Osteoblast (primary cell): ENCODE measurements around the gene KRTAP10-2. TPM values are rescaled to one million over a fixed set of nuclear protein-coding genes. Genes with fewer than 3 reads are reported as not detected.

ENCODE experiments used
- DNase-seq: peaks from one replicate; pipeline ENCODE4 v3.0.0; 2011; ENCODE audit warnings: low spot score, mixed read lengths; ENCODE audit not compliant: insufficient read length; ENCODE audit errors: missing footprints
- H2AFZ ChIP-seq: 2 replicates; pipeline ENCODE4 v1.6.0; 2011; ENCODE audit warnings: mild to moderate bottlenecking, low read length
- H3K27ac ChIP-seq: 2 replicates; pipeline ENCODE4 v1.5.1; 2011; ENCODE audit warnings: mild to moderate bottlenecking, low read depth, low read length, moderate library complexity
- H3K27me3 ChIP-seq: 2 replicates; pipeline ENCODE4 v1.6.0; 2012; ENCODE audit warnings: mild to moderate bottlenecking, control low read depth, inconsistent platforms, low read length, moderate library complexity; ENCODE audit not compliant: insufficient read depth
- H3K36me3 ChIP-seq: 2 replicates; pipeline ENCODE4 v1.5.1; 2011; ENCODE audit warnings: mild to moderate bottlenecking, low read length, control low read depth, moderate library complexity; ENCODE audit not compliant: insufficient read depth
- H3K4me1 ChIP-seq: 2 replicates; pipeline ENCODE4 v1.5.1; 2011; ENCODE audit warnings: mild to moderate bottlenecking, low read length, control low read depth, moderate library complexity; ENCODE audit not compliant: insufficient read depth
- H3K4me2 ChIP-seq: 2 replicates; pipeline ENCODE4 v1.6.0; 2011; ENCODE audit warnings: mild to moderate bottlenecking, low read length; ENCODE audit not compliant: insufficient read depth
- H3K4me3 ChIP-seq: fragments of 200-600 bp; sonication (generic); 3 replicates; pipeline ENCODE4 v1.5.1; 2012; ENCODE audit warnings: mild to moderate bottlenecking, low read length, inconsistent platforms; ENCODE audit not compliant: insufficient read depth
- H3K79me2 ChIP-seq: 2 replicates; pipeline ENCODE4 v1.6.0; 2012; ENCODE audit warnings: mild to moderate bottlenecking, low read length, control low read depth, inconsistent platforms; ENCODE audit not compliant: insufficient read depth
- H3K9me3 ChIP-seq: 2 replicates; pipeline ENCODE4 v1.5.1; 2011; ENCODE audit warnings: low read depth, low read length, control low read depth
- H4K20me1 ChIP-seq: 2 replicates; pipeline ENCODE4 v1.6.0; 2012; ENCODE audit warnings: mild to moderate bottlenecking, low read length, control low read depth; ENCODE audit not compliant: insufficient read depth
- CTCF ChIP-seq: IDR thresholded peaks from 2 replicates; pipeline ENCODE4 v1.5.1; 2011; ENCODE audit warnings: mild to moderate bottlenecking, low read depth, low read length, moderate library complexity; ENCODE audit errors: extremely low read depth
- total RNA-seq: library from RNA; depleted of rRNA; stranded (reverse); fragments of >200 nt; gene quantifications from 2 replicates; pipeline ENCODE4 v1.2.3, GENCODE V29; 2012

KRTAP10-2 gene
- total RNA-seq, 1 donor = not detected

- Histone ChIP-seq H3K4me2 (no peak overlapping the region), H3K27ac (no peak overlapping the region), H3K79me2 (no peaks in the 10 kb centered on the region), H3K27me3 (no peaks in the 10 kb centered on the region), H4K20me1 (no peaks in the 10 kb centered on the region), H3K9me3 (no peaks in the 10 kb centered on the region), H3K4me1 (no peaks in the 10 kb centered on the region), H3K4me3 (no peak overlapping the region), H2AFZ (no peak overlapping the region), H3K36me3 (no peaks in the 10 kb centered on the region)
- DNase-seq = no peak
- no peak for TF ChIP-seq CTCF
Observed at GRCh38 chr21:44521301-44521927, 29.9 kb downstream of the KRTAP10-2 start.

- no peak overlapping the region for H3K4me3 ChIP-seq
- no peaks in the 10 kb centered on the region for H3K27me3 ChIP-seq
- H3K36me3 ChIP-seq = no peaks in the 10 kb centered on the region
- H3K9me3 ChIP-seq = no peaks in the 10 kb centered on the region
- no peaks in the 10 kb centered on the region for H3K79me2 ChIP-seq
- H3K27ac ChIP-seq = no peak overlapping the region
- no peak overlapping the region for H2AFZ ChIP-seq
- no peak overlapping the region for H3K4me2 ChIP-seq
- DNase-seq = no peak
- no peak for TF ChIP-seq CTCF
- no peaks in the 10 kb centered on the region for H3K4me1 ChIP-seq
- no peaks in the 10 kb centered on the region for H4K20me1 ChIP-seq
Observed at GRCh38 chr21:44520326-44521300, 30.7 kb downstream of the KRTAP10-2 start.

- Histone ChIP-seq H3K79me2 (no peaks in the 10 kb centered on the region), H3K27me3 (no peaks in the 10 kb centered on the region), H3K4me1 (no peaks in the 10 kb centered on the region), H3K4me3 (no peak overlapping the region), H3K9me3 (no peaks in the 10 kb centered on the region), H4K20me1 (no peaks in the 10 kb centered on the region), H3K27ac (no peak overlapping the region), H2AFZ (no peak overlapping the region), H3K36me3 (no peaks in the 10 kb centered on the region), H3K4me2 (no peak overlapping the region)
- no peak for TF ChIP-seq CTCF
- no peak for DNase-seq
Observed at GRCh38 chr21:44519346-44520325, 31.7 kb downstream of the KRTAP10-2 start.
